Cerebellar cortex (tissue), 1 donor: ENCODE data around the gene TBC1D3I.
"Not testable (repeated sequence)": the region's sequence is repeated elsewhere in the genome, so short reads cannot be mapped to it uniquely, and the experiment has no call there.

Experiments used
- DNase-seq: peaks from one replicate; pipeline ENCODE4 v3.0.0-alpha.2; 2015; ENCODE audit warnings: low spot score

TBC1D3I gene

DNA sequence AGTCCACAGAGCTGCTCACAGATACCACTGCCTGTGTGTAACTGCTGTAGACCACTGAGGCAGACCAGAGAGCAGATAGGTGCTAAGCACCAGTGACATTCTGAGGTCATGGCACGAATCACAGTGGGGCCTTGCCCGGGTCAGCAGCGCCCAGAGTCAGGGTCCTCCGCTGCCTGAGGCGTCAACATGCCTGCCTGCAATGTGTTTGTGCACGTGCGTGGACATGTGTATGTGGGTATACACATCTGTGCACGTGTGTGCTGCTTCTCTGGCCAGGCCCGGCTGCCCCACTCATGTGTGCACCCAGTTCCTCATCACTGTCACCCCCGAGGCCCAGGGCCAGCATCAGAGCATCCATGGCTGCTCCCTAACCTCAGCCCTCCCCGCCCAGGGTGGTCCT lies at the start of gene TBC1D3I:
TBC1D3I (minus strand) TSS at position 101 of the 400 bp plus-strand sequence. CDS start 1,585 bp downstream, outside the sequence.
- DNase-seq, result not testable (repeated sequence)

- DNase-seq, result not testable (repeated sequence)
Measured at GRCh38 chr17:36295161-36295560, 30.8 kb upstream of the TBC1D3I start.

- DNase-seq, result not testable (repeated sequence)
Measured at GRCh38 chr17:36289965-36290612, 25.7 kb upstream of the TBC1D3I start.

- DNase-seq, result not testable (repeated sequence)
Measured at GRCh38 chr17:36284219-36284618, 19.8 kb upstream of the TBC1D3I start.

- DNase-seq, result not testable (repeated sequence)
Measured at GRCh38 chr17:36283256-36283655, 18.9 kb upstream of the TBC1D3I start.

GRCh38 chr17:36242046-36242445 lies 22.3 kb downstream of the TBC1D3I start:
- DNase-seq, result not testable (repeated sequence)

GRCh38 chr17:36229644-36230043 lies 34.7 kb downstream of the TBC1D3I start:
- not testable (repeated sequence) for DNase-seq

DNA sequence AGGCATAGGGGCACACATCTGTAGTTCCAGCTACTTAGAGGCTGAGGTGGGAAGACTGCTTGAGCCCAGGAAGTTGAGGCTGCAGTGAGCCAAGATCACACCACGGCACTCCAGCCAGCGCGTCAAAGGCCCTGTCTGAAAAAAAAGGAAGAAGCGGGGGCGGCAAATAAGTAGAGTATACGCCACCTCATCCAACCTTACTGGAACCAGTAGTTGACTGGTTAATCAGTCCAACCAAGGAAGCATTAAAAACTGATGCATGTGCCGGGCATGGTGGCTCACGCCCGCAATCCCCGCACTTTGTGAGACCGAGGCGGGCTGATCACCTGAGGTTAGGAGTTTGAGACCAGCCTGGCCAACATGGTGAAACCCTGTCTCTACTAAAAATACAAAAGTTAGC lies 41.4 kb downstream of the TBC1D3I start:
- DNase-seq, result not testable (repeated sequence)

DNA sequence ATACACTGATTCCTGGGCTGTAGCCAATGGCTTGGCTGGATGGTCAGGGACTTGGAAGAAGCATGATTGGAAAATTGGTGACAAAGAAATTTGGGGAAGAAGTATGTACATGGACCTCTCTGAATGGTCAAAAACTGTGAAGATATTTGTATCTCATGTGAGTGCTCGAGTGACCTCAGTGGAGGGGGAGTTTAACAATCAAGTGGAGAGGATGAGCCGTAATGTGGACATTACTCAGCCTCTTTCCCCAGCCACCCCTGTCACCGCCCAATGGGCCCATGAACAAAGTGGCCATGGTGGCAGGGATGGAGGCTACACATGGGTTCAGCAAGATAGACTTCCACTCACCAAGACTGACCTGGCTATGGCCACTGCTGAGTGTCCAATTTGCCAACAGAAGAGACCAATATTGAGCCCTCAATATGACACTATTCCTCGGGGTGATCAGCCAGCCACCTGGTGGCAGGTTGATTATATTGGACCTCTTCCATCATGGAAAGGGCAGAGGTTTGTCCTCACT lies 42.7 kb downstream of the TBC1D3I start:
- not testable (repeated sequence) for DNase-seq

DNA sequence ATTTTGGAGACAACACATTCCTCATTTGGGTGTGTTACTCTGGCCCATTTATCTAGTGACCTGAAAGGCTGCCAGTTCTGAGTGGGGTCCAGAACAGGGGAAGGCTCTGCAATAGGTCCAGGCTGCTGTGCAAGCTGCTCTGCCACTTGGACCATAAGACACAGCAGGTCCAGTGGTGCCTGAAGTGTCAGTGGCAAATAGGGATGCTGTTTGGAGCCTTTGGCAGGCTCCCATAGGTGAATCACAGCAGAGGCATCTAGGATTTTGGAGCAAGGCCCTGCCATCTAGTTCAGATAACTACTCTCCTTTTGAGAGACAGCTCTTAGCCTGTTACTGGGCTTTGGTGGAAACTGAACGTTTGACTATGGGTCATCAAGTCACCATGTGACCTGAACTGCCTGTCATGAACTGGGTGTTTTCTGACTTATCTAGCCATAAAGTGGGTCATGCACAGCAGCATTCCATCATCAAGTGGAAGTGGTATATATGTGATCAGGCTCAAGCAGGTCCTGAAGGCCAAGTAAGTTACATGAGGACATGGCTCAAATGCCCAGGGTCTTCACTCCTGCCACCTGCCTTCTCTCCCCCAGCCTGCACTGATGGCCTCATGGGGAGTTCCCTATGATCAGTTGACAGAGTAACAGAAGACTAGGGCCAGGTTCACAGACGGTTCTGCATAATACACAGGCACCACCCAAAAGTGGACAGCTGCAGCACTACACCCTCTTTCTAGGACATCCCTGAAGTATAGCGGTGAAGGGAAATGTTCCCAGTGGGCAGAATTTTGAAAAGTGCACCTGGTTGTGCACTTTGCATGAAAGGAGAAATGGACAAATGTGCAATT lies 43.4 kb downstream of the TBC1D3I start:
- not testable (repeated sequence) for DNase-seq

DNA sequence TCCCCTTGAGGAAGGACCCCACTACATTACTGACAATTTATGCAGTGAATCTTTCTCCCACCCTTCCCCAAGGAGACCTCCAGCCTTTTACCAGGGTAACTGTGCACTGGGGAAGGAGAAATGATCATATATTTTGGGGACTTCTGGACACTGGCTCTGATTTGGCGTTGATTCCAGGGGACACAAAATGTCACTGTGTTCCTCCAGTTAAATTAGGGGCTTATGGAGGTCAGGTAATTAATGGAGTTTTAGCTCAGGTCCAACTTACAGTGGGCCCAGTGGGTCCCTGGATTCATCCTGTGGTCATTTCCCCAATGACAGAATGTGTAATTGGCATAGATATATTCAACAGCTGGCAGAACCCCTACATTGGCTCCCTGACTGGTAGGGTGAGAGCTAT lies 44.8 kb downstream of the TBC1D3I start:
- not testable (repeated sequence) for DNase-seq

DNA sequence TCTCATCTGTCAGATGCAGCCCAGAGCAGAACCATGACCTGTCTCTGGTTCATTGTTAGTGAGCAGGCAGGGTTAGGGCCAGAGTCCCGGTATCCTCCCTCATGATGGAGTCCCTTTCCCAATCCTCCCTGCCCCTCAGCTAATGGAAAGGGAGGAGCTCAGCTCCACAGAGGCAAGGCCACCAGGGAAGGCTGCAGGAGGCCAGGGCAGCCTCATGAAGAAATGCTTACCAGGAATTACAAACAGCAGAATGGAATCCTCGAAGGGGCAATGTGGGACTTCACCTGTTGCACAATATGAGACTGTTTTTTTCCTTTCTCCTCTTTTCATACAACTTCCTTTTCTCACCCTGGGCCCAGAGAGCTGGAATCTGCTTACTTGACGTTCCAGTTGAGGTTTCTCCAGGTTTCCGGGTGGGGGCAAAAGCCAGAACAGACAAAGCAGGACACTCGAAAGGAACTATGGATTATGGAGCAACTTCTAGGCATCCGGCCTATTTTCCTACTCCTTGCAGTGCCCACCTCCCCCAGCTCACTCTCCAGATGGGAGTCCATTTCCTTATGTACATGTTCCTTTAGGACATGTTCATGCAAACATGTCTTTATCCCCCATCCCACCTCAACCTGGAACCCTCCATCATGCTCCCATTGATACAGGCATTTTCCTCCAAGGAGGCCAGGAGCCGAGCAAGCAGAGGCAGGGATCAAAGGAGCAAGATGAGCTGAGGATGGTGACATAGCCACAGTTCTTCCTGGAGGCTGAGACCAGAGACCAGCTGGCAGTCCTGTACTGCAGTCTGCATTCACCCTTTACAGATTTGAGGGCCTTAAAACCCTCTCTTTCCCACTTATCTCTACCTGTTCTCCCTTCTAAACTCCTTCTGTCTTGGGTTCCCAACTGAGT lies 48.7 kb downstream of the TBC1D3I start:
- DNase-seq, result not testable (repeated sequence)

- no peak for DNase-seq
Measured at GRCh38 chr17:36214918-36215317, 49.5 kb downstream of the TBC1D3I start.

GRCh38 chr17:36213695-36214094 lies 50.7 kb downstream of the TBC1D3I start:
- DNase-seq, result no peak

- DNase-seq, result no peak
Measured at GRCh38 chr17:36212966-36213365, 51.4 kb downstream of the TBC1D3I start.

GRCh38 chr17:36212272-36212605 lies 52.1 kb downstream of the TBC1D3I start:
- no peak for DNase-seq

GRCh38 chr17:36211484-36212271 lies 52.7 kb downstream of the TBC1D3I start:
- DNase-seq, result not testable (repeated sequence)

DNA sequence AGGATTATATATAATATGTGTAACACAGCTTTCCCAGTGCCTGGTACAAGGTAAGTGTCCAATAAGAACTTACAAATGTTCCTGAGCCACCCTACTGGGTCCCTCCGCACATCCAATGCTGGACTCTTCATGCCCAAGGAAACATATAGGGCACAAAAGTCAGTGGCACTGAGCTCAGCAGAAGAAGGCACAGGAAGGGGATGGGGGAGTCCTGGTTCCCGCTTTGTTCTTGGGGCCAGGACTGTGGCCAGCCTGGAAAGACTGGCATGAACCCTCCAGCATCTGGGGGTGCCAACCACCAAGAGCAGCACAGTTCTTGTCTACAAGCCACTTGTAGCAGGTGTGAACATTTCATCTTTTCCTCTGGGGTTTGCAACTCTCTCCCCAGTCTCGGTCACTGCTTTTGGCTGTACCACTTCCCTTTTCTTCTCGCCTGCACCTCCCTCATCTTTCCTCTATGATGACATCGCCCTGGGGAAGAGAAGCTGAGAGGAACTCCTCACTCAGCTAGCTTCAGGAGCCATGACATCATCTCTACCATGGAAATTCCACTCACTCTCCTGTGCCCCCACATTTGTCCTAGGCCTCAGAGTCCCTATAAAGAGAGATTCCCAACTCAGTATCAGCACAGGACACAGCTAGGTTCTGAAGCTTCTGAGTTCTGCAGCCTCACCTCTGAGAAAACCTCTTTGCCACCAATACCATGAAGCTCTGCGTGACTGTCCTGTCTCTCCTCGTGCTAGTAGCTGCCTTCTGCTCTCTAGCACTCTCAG lies 53.7 kb downstream of the TBC1D3I start, which contains the start of gene CCL4L2:
CCL4L2 (plus strand) TSS at position 625 of the 773 bp plus-strand sequence.
- DNase-seq, result not testable (repeated sequence)

DNA sequence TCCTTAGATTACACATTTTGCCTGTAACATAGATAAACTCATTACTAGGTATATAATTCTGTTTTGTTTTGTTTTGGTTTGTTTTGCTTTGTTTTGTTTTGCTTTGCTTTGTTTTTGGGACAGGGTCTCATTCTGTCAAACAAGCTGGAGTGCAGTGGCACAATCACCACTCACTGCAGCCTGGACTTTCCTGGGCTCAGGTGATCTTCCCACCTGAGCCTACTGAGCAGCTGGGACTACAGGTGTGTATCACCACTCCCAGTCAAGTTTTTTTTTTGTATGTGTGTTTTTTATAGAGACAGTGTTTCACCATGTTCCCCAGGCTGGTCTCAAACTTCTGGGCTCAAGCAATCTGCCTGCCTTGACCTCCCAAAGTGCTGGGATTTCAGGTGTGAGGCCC lies 54.8 kb downstream of the TBC1D3I start:
- DNase-seq, result no peak

GRCh38 chr17:36207383-36207782 lies 57.0 kb downstream of the TBC1D3I start:
- DNase-seq, result not testable (repeated sequence)
